ENCODE data around the gene DNAH3.
"Not testable (repeated sequence)": the region's sequence is repeated elsewhere in the genome, so short reads cannot be mapped to it uniquely, and the experiment has no call there.

DNAH3 gene

DNA sequence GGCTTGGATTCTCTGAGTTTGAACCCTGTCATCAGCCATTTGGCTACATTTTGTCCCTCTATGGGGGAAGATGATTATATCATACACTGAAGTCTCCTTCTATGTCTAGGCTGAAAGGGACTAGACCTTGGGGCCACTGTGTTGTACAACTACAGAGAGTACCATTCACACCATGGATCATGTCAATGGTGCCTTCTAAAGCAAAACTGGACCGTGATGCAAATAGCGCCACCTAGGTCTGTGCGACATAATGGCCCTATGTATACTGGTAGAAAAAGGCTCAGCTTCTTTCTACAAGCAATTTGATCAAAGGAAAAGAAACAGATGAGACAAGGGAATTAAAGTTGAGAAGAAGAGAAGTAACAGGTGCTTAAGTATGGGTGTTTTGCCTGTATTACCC lies 149.4 kb downstream of the DNAH3 start:
- H3K36me3 Mint-ChIP-seq (ENCODE audit: low read depth): no peaks in the 10 kb centered on the region

GRCh38 chr16:20997147-20997546 lies 153.5 kb downstream of the DNAH3 start:
- H3K36me3 Mint-ChIP-seq (ENCODE audit: low read depth): no peaks in the 10 kb centered on the region
- H3K4me1 Mint-ChIP-seq (ENCODE audit: low read depth): peaks cover 3% of the 10 kb centered on the region
- no peak overlapping the region for H3K27ac Mint-ChIP-seq
- no peaks in the 10 kb centered on the region for H3K9me3 Mint-ChIP-seq
- H3K27me3 Mint-ChIP-seq (ENCODE audit: low read depth): peaks cover 11% of the 10 kb centered on the region
- H3K4me3 Mint-ChIP-seq: no peak overlapping the region

More for the DNA sequence above, 149.4 kb downstream of the DNAH3 start:
- peaks cover 9% of the 10 kb centered on the region for H3K27me3 Mint-ChIP-seq (ENCODE audit: low read depth)
- no peaks in the 10 kb centered on the region for H3K9me3 Mint-ChIP-seq
- H3K27ac Mint-ChIP-seq: no peak overlapping the region
- peaks cover 3% of the 10 kb centered on the region for H3K4me1 Mint-ChIP-seq (ENCODE audit: low read depth)
- H3K4me3 Mint-ChIP-seq: no peak overlapping the region

DNA sequence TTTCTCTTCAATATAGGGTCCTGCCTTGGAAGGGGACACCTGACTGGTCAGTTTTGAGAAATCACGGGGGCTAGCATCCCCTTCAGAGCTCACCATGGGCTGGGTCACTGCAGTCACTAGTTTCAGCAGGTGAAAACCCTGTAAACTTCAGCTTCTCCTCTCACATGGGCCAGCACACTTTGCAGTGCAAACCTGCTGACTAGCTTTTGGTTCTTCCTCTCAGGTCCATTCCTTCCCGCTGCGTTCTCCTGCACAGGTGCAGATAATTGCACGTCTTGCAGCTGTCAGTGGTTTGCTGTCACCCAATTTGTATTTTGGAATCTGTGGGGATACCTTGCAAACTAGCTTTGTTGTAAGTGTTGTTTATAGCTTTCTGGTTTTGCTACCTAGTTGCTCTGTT lies 154.9 kb downstream of the DNAH3 start:
- Mint-ChIP-seq H3K9me3 (no peaks in the 10 kb centered on the region), H3K36me3 (ENCODE audit: low read depth) (no peaks in the 10 kb centered on the region), H3K4me1 (ENCODE audit: low read depth) (no peaks in the 10 kb centered on the region), H3K4me3 (no peak overlapping the region), H3K27me3 (ENCODE audit: low read depth) (peaks cover 11% of the 10 kb centered on the region), H3K27ac (no peak overlapping the region)

GRCh38 chr16:20989496-20990070 lies 161.1 kb downstream of the DNAH3 start:
- not testable (repeated sequence) for H3K27ac Mint-ChIP-seq; H3K9me3 Mint-ChIP-seq; H3K4me3 Mint-ChIP-seq; H3K4me1 Mint-ChIP-seq (ENCODE audit: low read depth); H3K36me3 Mint-ChIP-seq (ENCODE audit: low read depth); H3K27me3 Mint-ChIP-seq (ENCODE audit: low read depth)

DNA sequence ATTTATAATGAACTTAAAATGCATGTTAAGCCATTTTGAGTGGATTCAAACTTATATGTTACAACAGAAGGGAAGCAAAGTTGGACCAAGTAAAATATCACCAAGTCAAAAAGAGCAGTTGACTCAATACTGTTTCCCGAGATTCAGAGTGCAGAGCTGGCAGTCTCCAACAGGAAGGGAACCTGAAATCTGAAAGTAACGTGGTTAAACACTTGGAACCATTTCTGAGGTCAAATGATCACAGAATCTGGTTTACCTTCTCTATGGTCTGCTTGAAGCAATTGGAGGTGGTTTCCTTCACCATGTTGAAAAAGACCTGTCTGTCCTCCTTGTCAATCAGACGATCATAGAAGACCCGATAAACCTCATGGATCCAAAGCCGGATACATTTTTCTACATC lies 163.6 kb downstream of the DNAH3 start:
- no peaks in the 10 kb centered on the region for H3K9me3 Mint-ChIP-seq
- no peak overlapping the region for H3K4me3 Mint-ChIP-seq
- H3K27me3 Mint-ChIP-seq (ENCODE audit: low read depth): no peaks in the 10 kb centered on the region
- H3K27ac Mint-ChIP-seq: no peak overlapping the region
- peaks cover 2% of the 10 kb centered on the region for H3K4me1 Mint-ChIP-seq (ENCODE audit: low read depth)
- H3K36me3 Mint-ChIP-seq (ENCODE audit: low read depth): no peaks in the 10 kb centered on the region

- H3K4me3 Mint-ChIP-seq: no peak overlapping the region
- peaks cover 2% of the 10 kb centered on the region for H3K4me1 Mint-ChIP-seq (ENCODE audit: low read depth)
- H3K27me3 Mint-ChIP-seq (ENCODE audit: low read depth): no peaks in the 10 kb centered on the region
- no peak overlapping the region for H3K27ac Mint-ChIP-seq
- no peaks in the 10 kb centered on the region for H3K9me3 Mint-ChIP-seq
- H3K36me3 Mint-ChIP-seq (ENCODE audit: low read depth): no peaks in the 10 kb centered on the region
Observed at GRCh38 chr16:20984019-20984418, 166.6 kb downstream of the DNAH3 start.

DNA sequence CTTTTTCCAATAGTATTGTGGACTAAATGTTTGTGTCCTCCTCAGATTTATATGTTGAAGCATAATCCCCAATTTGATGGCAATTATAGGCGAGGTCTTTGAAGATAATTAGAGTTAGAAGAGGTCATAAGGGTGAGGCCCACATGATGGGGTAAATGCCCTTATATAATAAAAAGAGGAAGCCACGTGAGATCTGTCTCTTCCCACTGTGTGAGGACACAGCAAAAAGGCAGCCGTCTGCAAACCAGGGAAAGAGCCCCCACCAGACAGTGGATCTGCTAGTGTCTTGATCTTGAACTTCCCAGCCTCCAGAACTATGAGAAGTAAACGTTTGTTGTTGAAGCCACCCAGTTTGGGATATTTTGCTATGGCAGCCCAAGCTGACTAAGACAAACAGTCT lies 174.1 kb downstream of the DNAH3 start:
- no peaks in the 10 kb centered on the region for H3K4me1 Mint-ChIP-seq (ENCODE audit: low read depth)
- H3K27me3 Mint-ChIP-seq (ENCODE audit: low read depth): peaks cover 2% of the 10 kb centered on the region
- H3K36me3 Mint-ChIP-seq (ENCODE audit: low read depth): no peaks in the 10 kb centered on the region
- no peaks in the 10 kb centered on the region for H3K9me3 Mint-ChIP-seq
- no peak overlapping the region for H3K4me3 Mint-ChIP-seq
- H3K27ac Mint-ChIP-seq: no peak overlapping the region

DNA sequence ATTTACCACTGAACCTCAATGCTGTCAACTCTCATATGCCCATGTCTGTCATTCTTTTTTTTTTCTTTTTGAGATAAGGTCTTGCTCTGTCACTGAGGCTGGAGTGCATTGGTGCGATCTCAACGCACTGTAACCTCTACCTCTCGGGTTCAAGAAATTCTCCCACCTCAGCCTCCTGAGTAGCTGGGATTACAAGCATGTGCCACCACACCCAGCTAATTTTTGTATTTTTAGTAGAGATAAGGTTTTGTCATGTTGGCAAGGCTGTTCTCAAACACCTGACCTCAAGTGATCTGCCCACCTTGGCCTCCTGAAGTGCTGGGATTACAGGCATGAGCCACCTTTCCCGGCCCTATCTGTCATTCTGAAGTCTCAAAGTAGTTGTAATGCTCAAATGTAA lies 177.4 kb downstream of the DNAH3 start:
- H3K4me3 Mint-ChIP-seq; H3K27me3 Mint-ChIP-seq (ENCODE audit: low read depth); H3K9me3 Mint-ChIP-seq; H3K4me1 Mint-ChIP-seq (ENCODE audit: low read depth); H3K27ac Mint-ChIP-seq; H3K36me3 Mint-ChIP-seq (ENCODE audit: low read depth): not testable (repeated sequence)

DNA sequence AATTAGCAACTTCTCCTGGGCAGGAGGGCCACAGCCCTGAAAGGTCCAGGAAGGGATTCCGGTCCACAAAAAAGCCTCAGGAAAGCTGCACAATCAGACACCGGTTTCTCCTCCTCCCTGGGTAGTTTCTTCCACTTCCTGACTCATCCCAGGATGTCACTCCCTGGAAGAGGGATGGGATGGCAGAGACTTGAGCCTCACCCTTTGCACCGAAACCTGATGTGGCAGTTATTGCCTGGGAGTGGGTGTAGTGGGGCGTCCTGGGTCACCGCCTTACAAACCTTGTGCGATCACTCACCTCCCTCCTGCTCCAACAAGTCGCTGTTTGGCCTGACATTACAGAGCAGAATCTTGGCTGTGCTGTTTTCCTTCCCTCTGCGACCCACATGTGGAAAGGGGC lies 179.2 kb downstream of the DNAH3 start:
- Mint-ChIP-seq H3K27ac (no peak overlapping the region), H3K9me3 (no peaks in the 10 kb centered on the region), H3K27me3 (ENCODE audit: low read depth) (peaks cover 2% of the 10 kb centered on the region), H3K4me3 (no peak overlapping the region), H3K36me3 (ENCODE audit: low read depth) (no peaks in the 10 kb centered on the region), H3K4me1 (ENCODE audit: low read depth) (peaks cover 2% of the 10 kb centered on the region)

DNA sequence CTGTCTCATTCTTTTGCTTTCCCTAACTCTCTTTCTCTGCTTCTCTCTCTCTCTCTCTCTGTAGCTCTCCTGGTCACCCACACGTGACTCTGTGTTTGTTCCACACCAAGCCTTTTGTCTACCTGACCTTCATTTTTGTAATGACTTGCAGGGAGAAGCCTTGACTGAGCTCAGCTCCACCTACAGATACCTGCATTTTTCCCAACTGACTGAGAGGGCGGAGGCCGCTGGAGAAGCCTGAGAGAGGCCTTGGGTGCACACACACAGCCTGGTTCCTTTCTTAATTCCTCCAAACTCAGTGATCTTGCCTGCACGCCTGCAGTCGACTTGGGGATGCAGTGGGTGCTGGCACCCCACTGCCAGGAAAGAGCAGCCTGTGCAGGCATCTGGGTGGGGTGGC lies 181.3 kb downstream of the DNAH3 start:
- H3K27ac Mint-ChIP-seq: no peak overlapping the region
- no peaks in the 10 kb centered on the region for H3K36me3 Mint-ChIP-seq (ENCODE audit: low read depth)
- H3K27me3 Mint-ChIP-seq (ENCODE audit: low read depth): peaks cover 2% of the 10 kb centered on the region
- H3K4me3 Mint-ChIP-seq: no peak overlapping the region
- peaks cover 2% of the 10 kb centered on the region for H3K4me1 Mint-ChIP-seq (ENCODE audit: low read depth)
- H3K9me3 Mint-ChIP-seq: no peaks in the 10 kb centered on the region

GRCh38 chr16:20968765-20969164 lies 181.9 kb downstream of the DNAH3 start:
- Mint-ChIP-seq H3K27me3 (ENCODE audit: low read depth) (peaks cover 2% of the 10 kb centered on the region), H3K9me3 (no peaks in the 10 kb centered on the region), H3K4me1 (ENCODE audit: low read depth) (peaks cover 2% of the 10 kb centered on the region), H3K36me3 (ENCODE audit: low read depth) (no peaks in the 10 kb centered on the region), H3K27ac (no peak overlapping the region), H3K4me3 (no peak overlapping the region)

GRCh38 chr16:20960899-20961298 lies 189.7 kb downstream of the DNAH3 start:
- no peak overlapping the region for H3K4me3 Mint-ChIP-seq
- H3K9me3 Mint-ChIP-seq: no peaks in the 10 kb centered on the region
- no peaks in the 10 kb centered on the region for H3K36me3 Mint-ChIP-seq (ENCODE audit: low read depth)
- H3K4me1 Mint-ChIP-seq (ENCODE audit: low read depth): no peaks in the 10 kb centered on the region
- peaks cover 4% of the 10 kb centered on the region for H3K27me3 Mint-ChIP-seq (ENCODE audit: low read depth)
- H3K27ac Mint-ChIP-seq: no peak overlapping the region

GRCh38 chr16:20957153-20957552 lies 193.5 kb downstream of the DNAH3 start:
- Mint-ChIP-seq H3K4me3 (no peak overlapping the region), H3K4me1 (ENCODE audit: low read depth) (no peaks in the 10 kb centered on the region), H3K27ac (no peak overlapping the region), H3K36me3 (ENCODE audit: low read depth) (no peaks in the 10 kb centered on the region), H3K27me3 (ENCODE audit: low read depth) (peaks cover 8% of the 10 kb centered on the region), H3K9me3 (no peaks in the 10 kb centered on the region)

DNA sequence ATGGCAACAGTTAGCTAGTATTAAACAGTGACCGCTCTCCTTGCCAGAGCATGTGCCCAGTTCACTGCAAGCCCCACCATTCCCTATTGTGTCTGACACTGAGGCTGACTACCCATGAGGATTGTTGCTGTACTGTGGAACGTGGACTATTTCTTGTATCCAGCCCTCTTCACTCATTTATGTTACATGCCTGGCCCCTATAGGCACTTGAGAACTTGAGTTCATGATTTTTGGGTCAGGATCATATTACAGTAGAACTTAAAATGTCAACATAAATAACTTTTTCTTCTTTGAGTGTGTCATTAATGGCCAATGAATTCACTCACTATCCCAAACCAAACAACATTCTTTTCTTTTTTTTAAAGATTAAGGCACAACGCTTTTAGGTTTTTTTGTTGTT lies 194.3 kb downstream of the DNAH3 start:
- Mint-ChIP-seq H3K4me3 (no peak overlapping the region), H3K9me3 (no peaks in the 10 kb centered on the region), H3K36me3 (ENCODE audit: low read depth) (no peaks in the 10 kb centered on the region), H3K4me1 (ENCODE audit: low read depth) (no peaks in the 10 kb centered on the region), H3K27ac (no peak overlapping the region), H3K27me3 (ENCODE audit: low read depth) (peaks cover 8% of the 10 kb centered on the region)

GRCh38 chr16:20954574-20954973 lies 196.1 kb downstream of the DNAH3 start:
- H3K4me3 Mint-ChIP-seq: no peak overlapping the region
- H3K9me3 Mint-ChIP-seq: no peaks in the 10 kb centered on the region
- no peak overlapping the region for H3K27ac Mint-ChIP-seq
- peaks cover 16% of the 10 kb centered on the region for H3K27me3 Mint-ChIP-seq (ENCODE audit: low read depth)
- no peaks in the 10 kb centered on the region for H3K36me3 Mint-ChIP-seq (ENCODE audit: low read depth)
- no peaks in the 10 kb centered on the region for H3K4me1 Mint-ChIP-seq (ENCODE audit: low read depth)
